H1 (cell line): ENCODE results near the gene MBP. TPM values are rescaled to one million over a fixed set of nuclear protein-coding genes. Genes with fewer than 3 reads are reported as not detected.

ENCODE experiments used
- POU5F1 ChIP-seq: IDR thresholded peaks from 2 replicates; pipeline ENCODE4 v1.6.1; 2011; ENCODE audit warnings: low read depth, mild to moderate bottlenecking, low read length, moderate library complexity
- RBBP5 ChIP-seq: IDR thresholded peaks from 2 replicates; pipeline ENCODE4 v1.7.1; 2012; ENCODE audit warnings: low read depth, mild to moderate bottlenecking, inconsistent platforms, low read length, moderate library complexity, borderline replicate concordance
- TAF7 ChIP-seq: optimal IDR thresholded peaks from 2 replicates; pipeline ENCODE3; 2011; ENCODE audit warnings: low read depth, mild to moderate bottlenecking, inconsistent platforms, low read length, moderate library complexity, borderline replicate concordance
- ZNF274 ChIP-seq: IDR thresholded peaks from 2 replicates; pipeline ENCODE4 v1.7.0; 2012; ENCODE audit warnings: low read length, borderline replicate concordance; ENCODE audit errors: extremely low read depth
- polyA plus RNA-seq, 7 experiments: library from polyadenylated mRNA; depleted of rRNA in 3 of 7; stranded (reverse) in 5 of 7; unstranded in 2 of 7; fragments of >200 nt in 5 of 7; fragments of 200-250 nt in 2 of 7; gene quantifications; 1 replicate in 5 of 7; 2 replicates in 1 of 7; 4 replicates in 1 of 7; pipeline versions ENCODE4 v1.2.1 to v1.2.3, GENCODE V29; 2011 to 2013; ENCODE audit warnings: missing spikeins in 2 of 7, mixed read lengths in 2 of 7
- total RNA-seq: library from RNA; stranded (reverse); fragmentation: NEBNext Ultra II Directional; extraction: Animal tissue kit (Norgen Biotek cat#: 25700); gene quantifications from 2 replicates; pipeline ENCODE4 v1.2.1, GENCODE V29; 2021
- TF ChIP-seq, protein P1 (sequence below): fragments of 300-600 bp; sonication (generic); IDR thresholded peaks from 2 replicates; pipeline ENCODE4 v1.7.1; 2012; ENCODE audit warnings: low read length, moderate library complexity, mild to moderate bottlenecking, inconsistent platforms; ENCODE audit not compliant: insufficient replicate concordance

Gene MBP
- total and polyA plus RNA-seq, 2 of the 8 experiments (the other 6 are each of a cell fraction or from before 2014, with no cell fraction given): 7.7 to 19.2 TPM

DNA sequence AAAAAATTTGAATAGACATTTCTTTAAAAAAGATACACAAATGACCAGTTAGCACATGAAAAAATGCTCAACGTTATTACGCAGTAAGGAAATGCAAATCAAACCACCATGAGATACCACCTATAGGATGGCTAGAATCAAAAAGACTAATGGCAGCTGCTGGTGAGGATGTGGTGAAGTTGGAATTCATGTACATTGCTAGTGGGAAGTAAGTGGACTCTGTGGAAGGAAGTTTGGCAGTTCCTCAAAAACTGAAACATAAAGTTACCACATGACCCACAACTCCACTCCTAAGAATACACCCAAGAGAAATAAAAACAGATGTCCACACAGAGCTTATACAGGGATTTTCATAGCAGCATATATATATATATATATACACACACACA lies 51.2 kb downstream of the MBP start (continued):
- TF ChIP-seq ZNF274 (no peak), RBBP5 (no peak), TAF7 (no peak), POU5F1 (no peak)
- TF ChIP-seq, protein P1, sequence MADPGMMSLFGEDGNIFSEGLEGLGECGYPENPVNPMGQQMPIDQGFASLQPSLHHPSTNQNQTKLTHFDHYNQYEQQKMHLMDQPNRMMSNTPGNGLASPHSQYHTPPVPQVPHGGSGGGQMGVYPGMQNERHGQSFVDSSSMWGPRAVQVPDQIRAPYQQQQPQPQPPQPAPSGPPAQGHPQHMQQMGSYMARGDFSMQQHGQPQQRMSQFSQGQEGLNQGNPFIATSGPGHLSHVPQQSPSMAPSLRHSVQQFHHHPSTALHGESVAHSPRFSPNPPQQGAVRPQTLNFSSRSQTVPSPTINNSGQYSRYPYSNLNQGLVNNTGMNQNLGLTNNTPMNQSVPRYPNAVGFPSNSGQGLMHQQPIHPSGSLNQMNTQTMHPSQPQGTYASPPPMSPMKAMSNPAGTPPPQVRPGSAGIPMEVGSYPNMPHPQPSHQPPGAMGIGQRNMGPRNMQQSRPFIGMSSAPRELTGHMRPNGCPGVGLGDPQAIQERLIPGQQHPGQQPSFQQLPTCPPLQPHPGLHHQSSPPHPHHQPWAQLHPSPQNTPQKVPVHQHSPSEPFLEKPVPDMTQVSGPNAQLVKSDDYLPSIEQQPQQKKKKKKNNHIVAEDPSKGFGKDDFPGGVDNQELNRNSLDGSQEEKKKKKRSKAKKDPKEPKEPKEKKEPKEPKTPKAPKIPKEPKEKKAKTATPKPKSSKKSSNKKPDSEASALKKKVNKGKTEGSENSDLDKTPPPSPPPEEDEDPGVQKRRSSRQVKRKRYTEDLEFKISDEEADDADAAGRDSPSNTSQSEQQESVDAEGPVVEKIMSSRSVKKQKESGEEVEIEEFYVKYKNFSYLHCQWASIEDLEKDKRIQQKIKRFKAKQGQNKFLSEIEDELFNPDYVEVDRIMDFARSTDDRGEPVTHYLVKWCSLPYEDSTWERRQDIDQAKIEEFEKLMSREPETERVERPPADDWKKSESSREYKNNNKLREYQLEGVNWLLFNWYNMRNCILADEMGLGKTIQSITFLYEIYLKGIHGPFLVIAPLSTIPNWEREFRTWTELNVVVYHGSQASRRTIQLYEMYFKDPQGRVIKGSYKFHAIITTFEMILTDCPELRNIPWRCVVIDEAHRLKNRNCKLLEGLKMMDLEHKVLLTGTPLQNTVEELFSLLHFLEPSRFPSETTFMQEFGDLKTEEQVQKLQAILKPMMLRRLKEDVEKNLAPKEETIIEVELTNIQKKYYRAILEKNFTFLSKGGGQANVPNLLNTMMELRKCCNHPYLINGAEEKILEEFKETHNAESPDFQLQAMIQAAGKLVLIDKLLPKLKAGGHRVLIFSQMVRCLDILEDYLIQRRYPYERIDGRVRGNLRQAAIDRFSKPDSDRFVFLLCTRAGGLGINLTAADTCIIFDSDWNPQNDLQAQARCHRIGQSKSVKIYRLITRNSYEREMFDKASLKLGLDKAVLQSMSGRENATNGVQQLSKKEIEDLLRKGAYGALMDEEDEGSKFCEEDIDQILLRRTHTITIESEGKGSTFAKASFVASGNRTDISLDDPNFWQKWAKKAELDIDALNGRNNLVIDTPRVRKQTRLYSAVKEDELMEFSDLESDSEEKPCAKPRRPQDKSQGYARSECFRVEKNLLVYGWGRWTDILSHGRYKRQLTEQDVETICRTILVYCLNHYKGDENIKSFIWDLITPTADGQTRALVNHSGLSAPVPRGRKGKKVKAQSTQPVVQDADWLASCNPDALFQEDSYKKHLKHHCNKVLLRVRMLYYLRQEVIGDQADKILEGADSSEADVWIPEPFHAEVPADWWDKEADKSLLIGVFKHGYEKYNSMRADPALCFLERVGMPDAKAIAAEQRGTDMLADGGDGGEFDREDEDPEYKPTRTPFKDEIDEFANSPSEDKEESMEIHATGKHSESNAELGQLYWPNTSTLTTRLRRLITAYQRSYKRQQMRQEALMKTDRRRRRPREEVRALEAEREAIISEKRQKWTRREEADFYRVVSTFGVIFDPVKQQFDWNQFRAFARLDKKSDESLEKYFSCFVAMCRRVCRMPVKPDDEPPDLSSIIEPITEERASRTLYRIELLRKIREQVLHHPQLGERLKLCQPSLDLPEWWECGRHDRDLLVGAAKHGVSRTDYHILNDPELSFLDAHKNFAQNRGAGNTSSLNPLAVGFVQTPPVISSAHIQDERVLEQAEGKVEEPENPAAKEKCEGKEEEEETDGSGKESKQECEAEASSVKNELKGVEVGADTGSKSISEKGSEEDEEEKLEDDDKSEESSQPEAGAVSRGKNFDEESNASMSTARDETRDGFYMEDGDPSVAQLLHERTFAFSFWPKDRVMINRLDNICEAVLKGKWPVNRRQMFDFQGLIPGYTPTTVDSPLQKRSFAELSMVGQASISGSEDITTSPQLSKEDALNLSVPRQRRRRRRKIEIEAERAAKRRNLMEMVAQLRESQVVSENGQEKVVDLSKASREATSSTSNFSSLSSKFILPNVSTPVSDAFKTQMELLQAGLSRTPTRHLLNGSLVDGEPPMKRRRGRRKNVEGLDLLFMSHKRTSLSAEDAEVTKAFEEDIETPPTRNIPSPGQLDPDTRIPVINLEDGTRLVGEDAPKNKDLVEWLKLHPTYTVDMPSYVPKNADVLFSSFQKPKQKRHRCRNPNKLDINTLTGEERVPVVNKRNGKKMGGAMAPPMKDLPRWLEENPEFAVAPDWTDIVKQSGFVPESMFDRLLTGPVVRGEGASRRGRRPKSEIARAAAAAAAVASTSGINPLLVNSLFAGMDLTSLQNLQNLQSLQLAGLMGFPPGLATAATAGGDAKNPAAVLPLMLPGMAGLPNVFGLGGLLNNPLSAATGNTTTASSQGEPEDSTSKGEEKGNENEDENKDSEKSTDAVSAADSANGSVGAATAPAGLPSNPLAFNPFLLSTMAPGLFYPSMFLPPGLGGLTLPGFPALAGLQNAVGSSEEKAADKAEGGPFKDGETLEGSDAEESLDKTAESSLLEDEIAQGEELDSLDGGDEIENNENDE: no peak
